ENCODE data around the gene CLEC4G. TPM values are rescaled to one million over a fixed set of nuclear protein-coding genes. Genes with fewer than 3 reads are reported as not detected.

Gene CLEC4G
- total RNA-seq, 4 donors from 2014 or later = 0.49 to 3.9 TPM; not detected in 2

DNA sequence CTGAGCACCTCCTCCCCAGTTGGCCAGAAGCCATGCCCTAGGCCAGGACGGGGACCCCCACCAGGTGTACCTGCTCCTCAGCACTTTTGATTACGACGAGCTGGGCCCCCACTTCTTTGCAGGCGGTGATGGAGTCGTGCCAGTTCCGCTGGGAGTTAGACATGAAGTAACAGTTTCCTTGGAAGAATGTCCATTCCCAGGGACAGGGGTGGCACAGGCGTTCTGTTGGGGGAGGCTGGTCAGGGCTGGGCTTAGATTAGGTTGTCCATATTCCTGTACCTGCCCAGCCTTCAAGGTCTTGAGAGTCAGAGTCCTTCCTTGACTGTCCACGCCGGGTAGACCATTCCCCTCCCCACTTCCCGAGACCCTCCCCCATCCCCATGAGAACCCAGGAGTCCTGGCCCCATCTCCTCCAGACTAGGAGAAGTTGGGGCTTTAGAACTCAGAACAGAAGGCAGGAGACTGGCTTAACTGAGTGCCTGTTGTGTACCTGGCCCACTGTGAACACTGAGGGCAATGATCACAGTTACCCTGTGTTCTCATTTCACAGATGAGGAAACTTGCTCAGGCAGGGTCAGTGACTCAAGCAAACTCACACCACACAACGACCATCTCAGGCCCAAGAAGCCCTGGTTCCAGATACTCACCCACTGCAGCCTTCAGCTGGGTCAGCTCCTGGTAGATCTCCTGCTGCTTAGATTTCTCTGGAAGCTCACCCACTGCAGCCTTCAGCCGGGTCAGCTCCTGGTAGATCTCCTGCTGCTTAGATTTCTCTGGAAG, 13.2 kb upstream of the CLEC4G start:
- DNase-seq (ENCODE audit: low spot score in 2 of 2) = no peak
- 81% methylated on average over 12 of the region's 12 CpGs for WGBS
- Histone ChIP-seq H3K27ac (no peak overlapping the region), H3K27me3 (peaks cover 32% of the 10 kb centered on the region), H3K36me3 (no peaks in the 10 kb centered on the region), H3K9me3 (no peaks in the 10 kb centered on the region), H3K4me3 (no peak overlapping the region), H3K4me1 (no peaks in the 10 kb centered on the region)
- TF ChIP-seq POLR2AphosphoS5 (IDR thresholded peaks at IDR 0.05) (no peak), POLR2A (IDR thresholded peaks at IDR 0.05) (no peak), EP300 (IDR thresholded peaks at IDR 0.05) (no peak), CTCF (IDR thresholded peaks at IDR 0.05) (no peak)

GRCh38 chr19:7744199-7744786, 12.4 kb upstream of the CLEC4G start:
- Histone ChIP-seq H3K27ac (no peak overlapping the region), H3K4me3 (no peak overlapping the region), H3K36me3 (no peaks in the 10 kb centered on the region), H3K4me1 (no peaks in the 10 kb centered on the region), H3K9me3 (no peaks in the 10 kb centered on the region), H3K27me3 (peaks cover 33% of the 10 kb centered on the region)
- WGBS = 58% methylated on average over 5 of the region's 5 CpGs
- no peak for DNase-seq (ENCODE audit: low spot score in 2 of 2)
- TF ChIP-seq EP300 (IDR thresholded peaks at IDR 0.05) (no peak), POLR2A (IDR thresholded peaks at IDR 0.05) (no peak), POLR2AphosphoS5 (IDR thresholded peaks at IDR 0.05) (no peak), CTCF (IDR thresholded peaks at IDR 0.05) (no peak)

DNA sequence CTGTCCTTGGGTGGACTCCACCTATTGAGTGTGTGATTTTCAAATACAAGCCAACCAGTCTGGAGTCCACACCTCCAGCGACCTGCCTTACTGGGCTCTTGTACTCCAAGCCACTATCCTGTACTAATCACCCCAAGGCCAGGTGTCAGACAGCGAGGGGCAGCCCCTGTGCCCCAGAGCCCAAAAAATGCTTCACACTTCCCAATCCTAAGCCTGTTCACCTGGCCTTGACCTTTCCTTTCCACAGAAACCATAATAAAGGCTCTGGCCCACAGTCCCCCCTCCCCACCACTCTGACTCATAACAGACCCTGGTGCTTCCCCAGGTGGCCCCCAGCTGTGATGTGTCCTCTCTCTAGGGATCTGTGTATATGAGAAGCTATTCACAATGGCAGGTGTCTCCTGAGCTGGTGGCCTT, 11.5 kb upstream of the CLEC4G start:
- Histone ChIP-seq H3K4me1 (no peaks in the 10 kb centered on the region), H3K27ac (no peak overlapping the region), H3K27me3 (peaks cover 38% of the 10 kb centered on the region), H3K4me3 (no peak overlapping the region), H3K9me3 (no peaks in the 10 kb centered on the region), H3K36me3 (no peaks in the 10 kb centered on the region)
- no peak for DNase-seq (ENCODE audit: low spot score in 2 of 2)
- TF ChIP-seq CTCF (IDR thresholded peaks at IDR 0.05) (no peak), EP300 (IDR thresholded peaks at IDR 0.05) (no peak), POLR2AphosphoS5 (IDR thresholded peaks at IDR 0.05) (no peak), POLR2A (IDR thresholded peaks at IDR 0.05) (no peak)
- 66% methylated on average over 2 of the region's 2 CpGs for WGBS

DNA sequence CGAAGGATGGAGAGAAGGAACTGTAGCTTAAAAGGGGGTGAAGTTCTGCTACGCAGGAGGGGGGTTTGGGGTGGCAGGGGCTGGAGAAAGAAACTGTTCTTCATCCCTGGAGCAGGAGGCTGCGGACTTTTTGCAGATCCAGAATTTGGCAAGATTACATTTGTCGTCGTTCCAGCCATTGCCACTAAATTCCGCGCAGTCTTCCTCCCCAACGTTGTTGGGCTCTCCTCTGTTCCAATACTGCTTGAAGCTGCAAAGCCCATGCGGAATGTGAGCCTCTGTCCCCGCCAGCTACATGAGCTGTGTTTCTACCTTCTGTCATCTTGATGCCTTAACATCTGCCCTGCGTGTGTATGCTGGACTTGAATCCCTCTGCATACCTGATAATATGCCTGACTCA, 11.1 kb upstream of the CLEC4G start:
- Histone ChIP-seq H3K4me3 (no peak overlapping the region), H3K4me1 (no peaks in the 10 kb centered on the region), H3K9me3 (no peaks in the 10 kb centered on the region), H3K27me3 (peaks cover 37% of the 10 kb centered on the region), H3K27ac (no peak overlapping the region), H3K36me3 (no peaks in the 10 kb centered on the region)
- no peak for TF ChIP-seq POLR2A (IDR thresholded peaks at IDR 0.05)
- TF ChIP-seq CTCF (IDR thresholded peaks at IDR 0.05) = no peak
- TF ChIP-seq POLR2AphosphoS5 (IDR thresholded peaks at IDR 0.05) = no peak
- no peak for TF ChIP-seq EP300 (IDR thresholded peaks at IDR 0.05)
- 71% methylated on average over 11 of the region's 11 CpGs for WGBS
- no peak for DNase-seq (ENCODE audit: low spot score in 2 of 2)

DNA sequence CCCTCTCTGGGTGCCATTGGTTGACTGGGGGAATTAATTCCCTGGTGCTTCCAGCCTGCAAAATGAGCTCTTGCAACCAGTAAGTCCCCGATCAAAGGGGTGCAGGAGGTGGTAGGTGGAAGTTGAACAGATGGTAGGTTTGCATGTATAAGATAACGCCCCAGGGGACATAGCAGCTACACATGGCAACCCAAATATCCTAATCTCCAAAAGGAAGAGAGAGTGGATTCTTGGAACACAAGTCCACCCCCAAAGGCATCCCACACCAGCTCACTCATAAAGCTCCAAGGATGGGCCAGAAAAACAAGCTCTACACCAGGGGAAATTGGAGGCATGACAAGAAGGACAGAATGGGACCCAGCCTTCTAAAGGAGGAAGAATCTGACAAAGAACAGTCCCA, 10.7 kb upstream of the CLEC4G start:
- H3K4me3 ChIP-seq = no peak overlapping the region
- TF ChIP-seq EP300 (IDR thresholded peaks at IDR 0.05) (no peak), CTCF (IDR thresholded peaks at IDR 0.05) (no peak), POLR2AphosphoS5 (IDR thresholded peaks at IDR 0.05) (no peak), POLR2A (IDR thresholded peaks at IDR 0.05) (no peak)
- 61% methylated on average over 2 of the region's 2 CpGs for WGBS
- H3K9me3 ChIP-seq = no peaks in the 10 kb centered on the region
- DNase-seq (ENCODE audit: low spot score in 2 of 2) = no peak
- H3K36me3 ChIP-seq = no peaks in the 10 kb centered on the region
- peaks cover 33% of the 10 kb centered on the region for H3K27me3 ChIP-seq
- no peaks in the 10 kb centered on the region for H3K4me1 ChIP-seq
- no peak overlapping the region for H3K27ac ChIP-seq
